ENCODE data around the gene PRKCSH. TPM values are rescaled to one million over a fixed set of nuclear protein-coding genes. Genes with fewer than 3 reads are reported as not detected.

PRKCSH gene
- total RNA-seq, 1 donor from 2014 or later: 79.1 TPM

DNA sequence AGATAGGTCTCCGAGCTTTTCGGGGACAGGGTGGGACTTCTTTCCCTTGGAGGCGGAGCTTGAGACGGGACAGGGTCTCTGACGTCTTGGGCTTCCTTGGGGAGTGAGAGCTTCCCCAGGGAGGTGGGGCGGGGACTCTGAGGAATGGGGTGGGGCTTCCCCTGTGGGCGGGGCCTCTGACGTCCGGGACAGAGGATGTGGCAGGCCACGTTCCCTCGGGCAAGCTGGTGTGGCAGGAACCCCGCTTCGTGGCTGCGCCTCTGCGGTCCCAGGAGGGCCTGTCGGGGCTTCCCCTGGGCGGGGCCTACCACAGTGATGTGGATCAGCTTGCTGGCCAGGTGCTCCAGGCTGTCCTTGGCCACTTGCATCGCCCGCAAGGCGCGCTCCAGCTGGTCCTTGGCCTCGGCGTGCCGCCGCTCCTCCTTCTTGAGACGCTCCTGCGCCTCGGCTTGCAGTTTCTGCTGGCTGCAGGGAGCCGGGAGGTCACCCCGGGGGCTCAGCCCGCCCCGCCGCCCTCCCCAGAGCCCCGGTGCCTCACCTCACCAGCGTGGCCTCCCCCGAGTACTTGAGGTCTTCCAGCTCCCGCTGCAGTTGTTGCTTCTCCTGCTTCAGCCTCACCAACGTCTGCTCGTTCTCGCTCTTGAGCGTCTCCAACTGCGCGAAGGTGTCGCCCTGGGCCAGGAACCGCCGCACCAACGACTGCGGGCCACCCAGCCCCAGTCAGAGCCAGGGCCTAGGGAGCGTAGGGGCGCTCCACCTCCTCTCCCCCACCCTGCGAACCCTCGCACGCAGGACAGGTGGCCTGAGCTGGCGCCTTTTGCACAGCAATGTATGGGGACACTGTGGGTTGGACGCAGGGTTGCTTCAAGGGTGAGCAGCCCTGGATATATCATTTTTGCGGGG lies 13.0 kb upstream of the PRKCSH start:
- TF ChIP-seq, protein P1, sequence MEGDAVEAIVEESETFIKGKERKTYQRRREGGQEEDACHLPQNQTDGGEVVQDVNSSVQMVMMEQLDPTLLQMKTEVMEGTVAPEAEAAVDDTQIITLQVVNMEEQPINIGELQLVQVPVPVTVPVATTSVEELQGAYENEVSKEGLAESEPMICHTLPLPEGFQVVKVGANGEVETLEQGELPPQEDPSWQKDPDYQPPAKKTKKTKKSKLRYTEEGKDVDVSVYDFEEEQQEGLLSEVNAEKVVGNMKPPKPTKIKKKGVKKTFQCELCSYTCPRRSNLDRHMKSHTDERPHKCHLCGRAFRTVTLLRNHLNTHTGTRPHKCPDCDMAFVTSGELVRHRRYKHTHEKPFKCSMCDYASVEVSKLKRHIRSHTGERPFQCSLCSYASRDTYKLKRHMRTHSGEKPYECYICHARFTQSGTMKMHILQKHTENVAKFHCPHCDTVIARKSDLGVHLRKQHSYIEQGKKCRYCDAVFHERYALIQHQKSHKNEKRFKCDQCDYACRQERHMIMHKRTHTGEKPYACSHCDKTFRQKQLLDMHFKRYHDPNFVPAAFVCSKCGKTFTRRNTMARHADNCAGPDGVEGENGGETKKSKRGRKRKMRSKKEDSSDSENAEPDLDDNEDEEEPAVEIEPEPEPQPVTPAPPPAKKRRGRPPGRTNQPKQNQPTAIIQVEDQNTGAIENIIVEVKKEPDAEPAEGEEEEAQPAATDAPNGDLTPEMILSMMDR (IDR thresholded peaks at IDR 0.05): no peak
- TF ChIP-seq POLR2AphosphoS5 (IDR thresholded peaks at IDR 0.05; ENCODE audit: insufficient read depth in 1 of 2, low read depth in 1 of 2): peak; percentile 9 to 35
- peak overlapping the region; percentile 68 for H3K27ac ChIP-seq
- intact Hi-C loops (cut with DNase I): loop anchor here (5.0 kb wide), 1 partner anchor 40 kb away; the partner anchor contains the start of gene EPOR
- H3K36me3 ChIP-seq: no peaks in the 10 kb centered on the region
- no peaks in the 10 kb centered on the region for H3K9me3 ChIP-seq
- DNase-seq (ENCODE audit: extremely low spot score in 2 of 2): peak in 1 of 2 donors; percentile 94
- H3K4me3 ChIP-seq: peak overlapping the region; percentile 33 to 47
- no peaks in the 10 kb centered on the region for H3K27me3 ChIP-seq
- H3K4me1 ChIP-seq: peaks cover 54% of the 10 kb centered on the region

DNA sequence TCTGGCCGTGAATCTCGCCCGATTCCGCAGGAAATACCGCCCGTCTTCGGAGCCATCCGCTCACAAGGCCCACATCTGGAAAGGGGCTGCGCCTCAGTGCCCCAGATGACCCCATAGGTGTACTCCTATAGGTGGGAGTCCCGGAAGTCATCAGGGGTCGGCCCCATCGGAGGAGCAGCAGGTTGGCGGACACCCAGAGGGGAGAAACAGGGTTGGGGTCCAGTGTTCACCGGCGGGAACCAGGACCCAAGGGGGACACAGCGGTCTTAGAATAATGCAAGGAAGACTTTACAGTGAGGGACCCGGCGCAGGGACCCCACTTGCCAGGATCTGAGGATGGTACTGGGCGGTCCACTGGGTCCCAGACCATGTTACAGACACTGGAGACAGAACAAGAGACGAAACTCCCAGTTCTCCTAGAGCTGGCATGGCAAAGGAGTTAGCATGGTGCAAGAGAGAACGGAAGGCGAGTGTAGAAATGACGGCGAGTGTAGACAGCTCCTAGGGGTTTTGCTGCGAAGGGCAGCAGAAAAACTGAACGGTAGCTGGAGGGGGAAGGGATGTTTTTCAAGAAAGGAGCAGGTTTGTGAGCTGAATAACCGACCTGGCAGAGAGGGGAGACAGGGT lies 12.2 kb upstream of the PRKCSH start:
- no peaks in the 10 kb centered on the region for H3K9me3 ChIP-seq
- intact Hi-C loops (cut with DNase I): loop anchor here (5.0 kb wide), 1 partner anchor 41 kb away; the partner anchor contains the start of gene EPOR
- no peak overlapping the region for H3K4me3 ChIP-seq
- H3K27me3 ChIP-seq: no peaks in the 10 kb centered on the region
- TF ChIP-seq, protein P1 (IDR thresholded peaks at IDR 0.05): no peak
- TF ChIP-seq POLR2A (IDR thresholded peaks at IDR 0.05) (no peak), POLR2AphosphoS5 (IDR thresholded peaks at IDR 0.05; ENCODE audit: insufficient read depth in 1 of 2, low read depth in 1 of 2) (no peak)
- H3K4me1 ChIP-seq: peaks cover 50% of the 10 kb centered on the region
- no peak overlapping the region for H3K27ac ChIP-seq
- no peaks in the 10 kb centered on the region for H3K36me3 ChIP-seq
- DNase-seq (ENCODE audit: extremely low spot score in 2 of 2): peak in 1 of 2 donors; percentile 77

DNA sequence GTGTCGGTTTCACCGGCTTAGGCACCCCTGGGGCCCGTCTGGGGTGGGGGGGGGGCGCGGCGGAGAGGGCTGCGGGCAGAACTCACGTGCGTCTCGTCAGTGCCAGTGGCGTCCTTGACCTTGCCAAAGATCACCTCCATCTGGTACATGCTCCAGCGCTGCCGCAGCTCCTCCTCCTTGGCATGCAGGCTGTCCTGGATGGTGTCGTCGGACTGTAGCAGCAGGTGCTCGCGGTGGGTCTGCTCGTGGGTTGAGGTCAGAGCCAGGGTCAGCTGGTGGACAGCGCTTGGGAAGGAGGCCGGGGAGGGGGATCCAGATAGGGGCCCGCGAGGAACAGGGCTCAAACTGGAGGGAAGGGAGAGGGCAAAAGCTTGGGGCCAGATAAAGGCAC lies 11.6 kb upstream of the PRKCSH start:
- Histone ChIP-seq H3K4me3 (no peak overlapping the region), H3K36me3 (no peaks in the 10 kb centered on the region), H3K27me3 (no peaks in the 10 kb centered on the region), H3K27ac (no peak overlapping the region), H3K4me1 (peaks cover 44% of the 10 kb centered on the region), H3K9me3 (no peaks in the 10 kb centered on the region)
- intact Hi-C loops (cut with DNase I): loop anchor here (5.0 kb wide), 1 partner anchor 41 kb away; the partner anchor contains the start of gene EPOR
- DNase-seq (ENCODE audit: extremely low spot score in 2 of 2): no peak
- no peak for TF ChIP-seq POLR2A (IDR thresholded peaks at IDR 0.05)
- TF ChIP-seq, protein P1 (IDR thresholded peaks at IDR 0.05): no peak
- TF ChIP-seq POLR2AphosphoS5 (IDR thresholded peaks at IDR 0.05; ENCODE audit: insufficient read depth in 1 of 2, low read depth in 1 of 2): no peak

DNA sequence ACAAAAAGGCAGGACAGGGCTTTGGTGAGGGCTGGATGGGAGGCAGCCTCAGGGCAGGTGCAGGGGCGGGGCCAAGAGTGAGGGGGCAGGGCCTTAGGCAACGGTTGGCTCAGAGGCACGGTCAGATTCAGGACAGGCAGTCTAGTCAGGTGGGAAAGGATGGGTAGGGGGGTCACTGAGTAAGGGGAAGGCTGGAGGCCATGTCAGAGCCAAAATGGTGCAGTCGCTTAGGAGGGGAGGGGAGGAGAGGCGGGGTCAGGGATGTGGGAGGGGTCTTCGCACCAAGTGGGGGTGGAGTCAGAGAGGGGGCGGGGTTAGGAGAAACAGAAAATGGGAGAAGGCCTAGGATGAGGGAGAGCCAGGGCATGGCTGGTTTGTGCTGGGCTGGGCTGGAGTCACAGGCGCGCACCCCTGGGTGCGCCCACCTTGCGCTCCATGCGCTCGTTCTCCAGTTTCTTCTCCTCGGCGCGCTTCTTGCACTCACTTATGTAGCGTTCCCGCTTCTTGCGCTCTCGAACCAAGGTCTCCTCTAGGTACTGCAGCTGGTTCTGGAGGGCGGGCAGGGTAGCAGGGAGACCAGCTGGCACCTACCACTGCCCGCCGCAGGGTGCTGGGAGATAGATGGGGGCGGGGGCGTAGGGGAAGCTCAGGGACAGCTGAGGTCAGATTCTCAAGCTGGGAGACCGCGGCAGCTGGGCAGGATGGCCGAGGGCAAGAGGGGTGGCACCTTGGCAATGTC lies 9.5 kb upstream of the PRKCSH start:
- no peak for TF ChIP-seq POLR2A (IDR thresholded peaks at IDR 0.05)
- TF ChIP-seq, protein P1 (IDR thresholded peaks at IDR 0.05): no peak
- no peak for TF ChIP-seq POLR2AphosphoS5 (IDR thresholded peaks at IDR 0.05; ENCODE audit: insufficient read depth in 1 of 2, low read depth in 1 of 2)

More for the DNA sequence above, 9.5 kb upstream of the PRKCSH start:
- Histone ChIP-seq H3K9me3 (no peaks in the 10 kb centered on the region), H3K4me3 (no peak overlapping the region), H3K27ac (no peak overlapping the region), H3K27me3 (no peaks in the 10 kb centered on the region), H3K4me1 (peaks cover 33% of the 10 kb centered on the region), H3K36me3 (no peaks in the 10 kb centered on the region)
- intact Hi-C loops (cut with DNase I): no loop called here
- peak in 1 of 2 donors; percentile 92 for DNase-seq (ENCODE audit: extremely low spot score in 2 of 2)

All from vagina (tissue), 2 donors.